Central memory CD4-positive, alpha-beta T cell (primary cell): ENCODE results near the gene UBQLN3.

Experiments used
- DNase-seq: peaks from one replicate; pipeline ENCODE4 v3.0.0; 2022
- total RNA-seq, 3 experiments: gene quantifications; one replicate each; lab custom pipeline; 2026; lab: John Stamatoyannopoulos, UW

UBQLN3 gene
- total RNA-seq = 0 reads per million in 3 experiments

- no peak for DNase-seq
These were observed at the start of gene UBQLN3 for GRCh38 chr11:5509803-5510202. TSS of gene UBQLN3 (minus strand) at chr11:5509957. CDS start at chr11:5509558, 399 bp downstream.

GRCh38 chr11:5557751-5558150 lies 48.0 kb upstream of the UBQLN3 start:
- DNase-seq = no peak

GRCh38 chr11:5556596-5557188 lies 46.9 kb upstream of the UBQLN3 start:
- DNase-seq = no peak

GRCh38 chr11:5553343-5553742 lies 43.6 kb upstream of the UBQLN3 start:
- DNase-seq = no peak

GRCh38 chr11:5550440-5551095 lies 40.8 kb upstream of the UBQLN3 start:
- no peak for DNase-seq

GRCh38 chr11:5548440-5548839 lies 38.7 kb upstream of the UBQLN3 start, which contains the start of gene OR52H1:
TSS of gene OR52H1 (minus strand) at chr11:5548540. CDS start at chr11:5545505, 3,035 bp downstream.
- DNase-seq = no peak

- DNase-seq = no peak
These were observed 38.2 kb upstream of the UBQLN3 start for GRCh38 chr11:5547982-5548381.

GRCh38 chr11:5546457-5546856 lies 36.7 kb upstream of the UBQLN3 start:
- DNase-seq = no peak

- DNase-seq = no peak
These were observed 31.7 kb upstream of the UBQLN3 start for GRCh38 chr11:5541427-5541826.

GRCh38 chr11:5536482-5536881 lies 26.7 kb upstream of the UBQLN3 start:
- no peak for DNase-seq

GRCh38 chr11:5534046-5534445 lies 24.3 kb upstream of the UBQLN3 start:
- DNase-seq = no peak

- no peak for DNase-seq
These were observed 21.5 kb upstream of the UBQLN3 start for GRCh38 chr11:5531053-5531831.

- no peak for DNase-seq
These were observed 18.7 kb upstream of the UBQLN3 start for GRCh38 chr11:5528495-5528894.

- DNase-seq = no peak
These were observed 18.0 kb upstream of the UBQLN3 start for GRCh38 chr11:5527716-5528115.

GRCh38 chr11:5524756-5525155 lies 15.0 kb upstream of the UBQLN3 start:
- DNase-seq = no peak

GRCh38 chr11:5522308-5522707 lies 12.6 kb upstream of the UBQLN3 start:
- DNase-seq = no peak

- DNase-seq = no peak
These were observed 11.8 kb upstream of the UBQLN3 start for GRCh38 chr11:5521540-5521939.

- DNase-seq = no peak
These were observed 6.8 kb upstream of the UBQLN3 start, which contains the start of gene UBQLNL for GRCh38 chr11:5516599-5516998. TSS of gene UBQLNL (minus strand) at chr11:5516699. CDS start at chr11:5516441, 258 bp downstream.

GRCh38 chr11:5514841-5515240 lies 5.1 kb upstream of the UBQLN3 start:
- DNase-seq = no peak

GRCh38 chr11:5508605-5509004 lies 1.2 kb downstream of the UBQLN3 start:
- DNase-seq = no peak

GRCh38 chr11:5507933-5508305 lies 1.8 kb downstream of the UBQLN3 start:
- DNase-seq = no peak

- no peak for DNase-seq
These were observed 2.4 kb downstream of the UBQLN3 start for GRCh38 chr11:5507177-5507932.
